Measurements from ENCODE around the gene CIRBP. TPM values are rescaled to one million over a fixed set of nuclear protein-coding genes. Genes with fewer than 3 reads are reported as not detected.
A peak's percentile ranks its signal among the peaks of the same experiment; 100 is the strongest.

CIRBP gene
- total and polyA plus RNA-seq, 9 of the 15 experiments (the other 6 are each of a cell fraction or from before 2014, with no cell fraction given) = 20.5 to 327 (median 176) TPM

DNA sequence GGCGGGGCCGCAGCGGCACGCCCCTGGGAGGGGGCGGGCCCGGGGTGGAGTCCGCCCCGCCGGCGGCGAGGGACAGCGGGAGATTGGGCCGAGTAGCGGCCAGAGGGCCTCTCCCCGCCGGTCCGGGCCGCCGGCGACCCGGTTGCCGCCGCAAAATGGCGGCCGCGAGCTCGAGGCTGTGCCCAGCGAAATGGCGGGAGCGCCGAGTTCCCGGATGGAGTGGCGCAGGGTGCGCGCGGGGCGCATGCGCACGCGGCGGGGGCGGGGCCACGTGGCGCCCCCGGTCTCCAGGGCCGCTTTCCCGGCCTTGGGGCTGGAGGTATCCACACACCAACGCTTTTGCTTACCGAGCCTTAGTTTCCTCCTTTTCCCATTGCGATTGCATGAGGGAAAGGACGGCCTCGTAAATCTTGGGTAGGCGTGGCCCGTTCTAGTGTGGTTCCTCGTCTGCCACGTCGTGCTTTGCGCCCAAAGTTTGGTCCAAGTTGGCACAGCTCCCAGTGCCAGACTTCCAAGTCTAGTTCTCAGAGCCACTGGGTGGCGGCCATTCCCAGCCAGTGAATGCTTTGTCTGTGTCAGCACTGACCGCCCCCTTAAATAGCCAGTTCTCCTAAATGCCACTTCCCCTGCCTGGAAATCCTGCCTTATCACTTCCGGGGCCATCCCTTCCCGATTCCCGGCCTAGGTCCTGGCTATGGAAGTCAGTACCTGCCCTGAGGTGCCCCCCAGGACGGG is 513 bp downstream of the CIRBP start (continued):
- TF ChIP-seq RBM34 (IDR thresholded peaks at IDR 0.05; ENCODE audit: borderline replicate concordance, insufficient read depth, low read length) (no peak), GABPB1 (CRISPR knock-in tag; IDR thresholded peaks at IDR 0.05) (peak; percentile 51; the same call in 1 of the 2 replicates), SREBF2 (CRISPR knock-in tag; IDR thresholded peaks at IDR 0.05) (no peak), DIDO1 (tag; IDR thresholded peaks at IDR 0.05; ENCODE audit: low read depth) (no peak), STAT5A (IDR thresholded peaks at IDR 0.05; ENCODE audit: borderline replicate concordance, low read length) (no peak), CBX5 (IDR thresholded peaks at IDR 0.05; ENCODE audit: borderline replicate concordance, low read depth) (no peak), NUFIP1 (IDR thresholded peaks at IDR 0.05; ENCODE audit: partially characterized antibody) (no peak), HNRNPL (IDR thresholded peaks at IDR 0.05; ENCODE audit: low read depth, low read length) (peak; percentile 60), NFYB (IDR thresholded peaks at IDR 0.05; ENCODE audit: extremely low read depth, insufficient read length) (no peak), TCF3 (CRISPR knock-in tag; IDR thresholded peaks at IDR 0.05) (no peak), KDM4B (IDR thresholded peaks at IDR 0.05; ENCODE audit: borderline replicate concordance in 2 of 2, low read depth in 1 of 2) (no peak; a peak in 2 of 4 replicates), ZNF140 (CRISPR knock-in tag; IDR thresholded peaks at IDR 0.05) (no peak), SMAD2 (IDR thresholded peaks at IDR 0.05; ENCODE audit: low read depth, low read length) (no peak), PTBP1 (IDR thresholded peaks at IDR 0.05; ENCODE audit: low read depth, low read length) (no peak)
- TF ChIP-seq, protein P1, sequence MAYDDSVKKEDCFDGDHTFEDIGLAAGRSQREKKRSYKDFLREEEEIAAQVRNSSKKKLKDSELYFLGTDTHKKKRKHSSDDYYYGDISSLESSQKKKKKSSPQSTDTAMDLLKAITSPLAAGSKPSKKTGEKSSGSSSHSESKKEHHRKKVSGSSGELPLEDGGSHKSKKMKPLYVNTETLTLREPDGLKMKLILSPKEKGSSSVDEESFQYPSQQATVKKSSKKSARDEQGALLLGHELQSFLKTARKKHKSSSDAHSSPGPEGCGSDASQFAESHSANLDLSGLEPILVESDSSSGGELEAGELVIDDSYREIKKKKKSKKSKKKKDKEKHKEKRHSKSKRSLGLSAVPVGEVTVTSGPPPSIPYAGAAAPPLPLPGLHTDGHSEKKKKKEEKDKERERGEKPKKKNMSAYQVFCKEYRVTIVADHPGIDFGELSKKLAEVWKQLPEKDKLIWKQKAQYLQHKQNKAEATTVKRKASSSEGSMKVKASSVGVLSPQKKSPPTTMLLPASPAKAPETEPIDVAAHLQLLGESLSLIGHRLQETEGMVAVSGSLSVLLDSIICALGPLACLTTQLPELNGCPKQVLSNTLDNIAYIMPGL (CRISPR knock-in tag; IDR thresholded peaks at IDR 0.05) = no peak
- TF ChIP-seq, protein P2, sequence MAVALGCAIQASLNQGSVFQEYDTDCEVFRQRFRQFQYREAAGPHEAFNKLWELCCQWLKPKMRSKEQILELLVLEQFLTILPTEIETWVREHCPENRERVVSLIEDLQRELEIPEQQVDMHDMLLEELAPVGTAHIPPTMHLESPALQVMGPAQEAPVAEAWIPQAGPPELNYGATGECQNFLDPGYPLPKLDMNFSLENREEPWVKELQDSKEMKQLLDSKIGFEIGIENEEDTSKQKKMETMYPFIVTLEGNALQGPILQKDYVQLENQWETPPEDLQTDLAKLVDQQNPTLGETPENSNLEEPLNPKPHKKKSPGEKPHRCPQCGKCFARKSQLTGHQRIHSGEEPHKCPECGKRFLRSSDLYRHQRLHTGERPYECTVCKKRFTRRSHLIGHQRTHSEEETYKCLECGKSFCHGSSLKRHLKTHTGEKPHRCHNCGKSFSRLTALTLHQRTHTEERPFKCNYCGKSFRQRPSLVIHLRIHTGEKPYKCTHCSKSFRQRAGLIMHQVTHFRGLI (CRISPR knock-in tag; IDR thresholded peaks at IDR 0.05) = 0 out of 2 replicates have a peak, but pooled peaks have one; percentile 31
- TF ChIP-seq, protein P3, sequence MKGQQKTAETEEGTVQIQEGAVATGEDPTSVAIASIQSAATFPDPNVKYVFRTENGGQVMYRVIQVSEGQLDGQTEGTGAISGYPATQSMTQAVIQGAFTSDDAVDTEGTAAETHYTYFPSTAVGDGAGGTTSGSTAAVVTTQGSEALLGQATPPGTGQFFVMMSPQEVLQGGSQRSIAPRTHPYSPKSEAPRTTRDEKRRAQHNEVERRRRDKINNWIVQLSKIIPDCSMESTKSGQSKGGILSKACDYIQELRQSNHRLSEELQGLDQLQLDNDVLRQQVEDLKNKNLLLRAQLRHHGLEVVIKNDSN (CRISPR knock-in tag; IDR thresholded peaks at IDR 0.05) = peak; percentile 81

All from K562 (cell line).